ENCODE measurements around the gene MRPS21. TPM values are rescaled to one million over a fixed set of nuclear protein-coding genes. Genes with fewer than 3 reads are reported as not detected.
"Not testable (repeated sequence)": the region's sequence is repeated elsewhere in the genome, so short reads cannot be mapped to it uniquely, and the experiment has no call there.

The MRPS21 gene
- total RNA-seq, 3 donors from 2014 or later = 40.5 to 55.1 (median 45.1) TPM

GRCh38 chr1:150302338-150302737, 8.7 kb downstream of the MRPS21 start:
- DNase-seq (ENCODE audit: low spot score in 2 of 2) = no peak
- Histone ChIP-seq H3K27ac (no peak overlapping the region), H3K4me1 (no peaks in the 10 kb centered on the region), H3K9me3 (no peaks in the 10 kb centered on the region), H3K4me3 (no peak overlapping the region), H3K27me3 (no peaks in the 10 kb centered on the region), H3K36me3 (peaks cover 5% of the 10 kb centered on the region)
- TF ChIP-seq POLR2AphosphoS5 (IDR thresholded peaks at IDR 0.05) (no peak), POLR2A (IDR thresholded peaks at IDR 0.05) (no peak), CTCF (IDR thresholded peaks at IDR 0.05) (no peak)
- intact Hi-C loops (cut with DNase I; ENCODE audit: low total_unique reads) = no loop called here

- DNase-seq (ENCODE audit: low spot score in 2 of 2) = no peak
- H3K27ac ChIP-seq = no peak overlapping the region
- intact Hi-C loops (cut with DNase I; ENCODE audit: low total_unique reads) = no loop called here
- no peaks in the 10 kb centered on the region for H3K27me3 ChIP-seq
- peaks cover 5% of the 10 kb centered on the region for H3K36me3 ChIP-seq
- no peak overlapping the region for H3K4me3 ChIP-seq
- TF ChIP-seq CTCF (IDR thresholded peaks at IDR 0.05) (no peak), POLR2AphosphoS5 (IDR thresholded peaks at IDR 0.05) (no peak), POLR2A (IDR thresholded peaks at IDR 0.05) (no peak)
- no peaks in the 10 kb centered on the region for H3K4me1 ChIP-seq
- H3K9me3 ChIP-seq = no peaks in the 10 kb centered on the region
Observed at GRCh38 chr1:150302902-150303301, 9.2 kb downstream of the MRPS21 start.

GRCh38 chr1:150308585-150308984, 14.9 kb downstream of the MRPS21 start:
- H3K36me3 ChIP-seq; intact Hi-C loops (cut with DNase I; ENCODE audit: low total_unique reads); H3K4me1 ChIP-seq: not testable (repeated sequence)

GRCh38 chr1:150309758-150310508, 16.3 kb downstream of the MRPS21 start:
- Histone ChIP-seq H3K9me3 (no peaks in the 10 kb centered on the region), H3K27ac (no peak overlapping the region), H3K4me1 (no peaks in the 10 kb centered on the region), H3K4me3 (no peak overlapping the region), H3K36me3 (no peaks in the 10 kb centered on the region), H3K27me3 (no peaks in the 10 kb centered on the region)
- TF ChIP-seq CTCF (IDR thresholded peaks at IDR 0.05) = no peak
- no peak for TF ChIP-seq POLR2A (IDR thresholded peaks at IDR 0.05)
- no peak for TF ChIP-seq POLR2AphosphoS5 (IDR thresholded peaks at IDR 0.05)
- DNase-seq (ENCODE audit: low spot score in 2 of 2) = no peak
- intact Hi-C loops (cut with DNase I; ENCODE audit: low total_unique reads) = no loop called here

More at GRCh38 chr1:150308585-150308984, 14.9 kb downstream of the MRPS21 start:
- DNase-seq (ENCODE audit: low spot score in 2 of 2); H3K27me3 ChIP-seq; H3K27ac ChIP-seq; H3K9me3 ChIP-seq; H3K4me3 ChIP-seq: not testable (repeated sequence)

- Histone ChIP-seq H3K9me3 (no peaks in the 10 kb centered on the region), H3K27me3 (no peaks in the 10 kb centered on the region), H3K36me3 (no peaks in the 10 kb centered on the region), H3K4me1 (no peaks in the 10 kb centered on the region), H3K4me3 (no peak overlapping the region), H3K27ac (no peak overlapping the region)
- no peak for TF ChIP-seq POLR2AphosphoS5 (IDR thresholded peaks at IDR 0.05)
- TF ChIP-seq CTCF (IDR thresholded peaks at IDR 0.05) = no peak
- TF ChIP-seq POLR2A (IDR thresholded peaks at IDR 0.05) = no peak
- intact Hi-C loops (cut with DNase I; ENCODE audit: low total_unique reads) = no loop called here
- no peak for DNase-seq (ENCODE audit: low spot score in 2 of 2)
Observed at GRCh38 chr1:150311762-150312161, 18.1 kb downstream of the MRPS21 start.

- H3K36me3 ChIP-seq; intact Hi-C loops (cut with DNase I; ENCODE audit: low total_unique reads); H3K9me3 ChIP-seq; DNase-seq (ENCODE audit: low spot score in 2 of 2); H3K27ac ChIP-seq; H3K27me3 ChIP-seq; H3K4me1 ChIP-seq; H3K4me3 ChIP-seq: not testable (repeated sequence)
Observed at GRCh38 chr1:150314691-150315090, 21.0 kb downstream of the MRPS21 start.

Data from breast epithelium (tissue), 4 donors.